Tibial nerve (tissue), 4 donors: ENCODE results near the gene TMEM132D. TPM values are rescaled to one million over a fixed set of nuclear protein-coding genes. Genes with fewer than 3 reads are reported as not detected.

Source experiments
- DNase-seq, 2 donors: peaks; one replicate each; pipeline ENCODE4 v3.0.0-alpha.2; 2019; ENCODE audit warnings: low spot score in 2 of 2
- H3K27ac ChIP-seq, 4 donors: fragments of 200-600 bp; sonication (generic) in 3 of 4; one replicate each; pipeline ENCODE4 v1.5.1; 2017 to 2019; ENCODE audit warnings: mild to moderate bottlenecking in 1 of 4
- H3K27me3 ChIP-seq, 2 donors: fragments of 200-600 bp; sonication (generic) in 1 of 2; one replicate each; pipeline versions ENCODE4 v1.5.1 to v1.6.0; 2017 to 2019
- H3K36me3 ChIP-seq, 3 donors: fragments of 200-600 bp; sonication (generic); one replicate each; pipeline ENCODE4 v1.5.1; 2018 to 2019
- H3K4me1 ChIP-seq, 4 donors: fragments of 200-600 bp; sonication (generic) in 3 of 4; one replicate each; pipeline ENCODE4 v1.5.1; 2017 to 2019
- H3K4me3 ChIP-seq, 4 donors: fragments of 200-600 bp; sonication (generic) in 3 of 4; one replicate each; pipeline ENCODE4 v1.5.1; 2017 to 2019; ENCODE audit warnings: mild to moderate bottlenecking in 1 of 4, moderate library complexity in 1 of 4
- H3K9me3 ChIP-seq, 4 donors: fragments of 200-600 bp; sonication (generic) in 3 of 4; one replicate each; pipeline ENCODE4 v1.5.1; 2017 to 2019
- EP300 ChIP-seq, 2 donors: sonication (generic); formaldehyde crosslinking; IDR thresholded peaks; one replicate each; pipeline ENCODE4 v1.6.1; 2017; ENCODE audit warnings: antibody characterized with exemption in 2 of 2, mild to moderate bottlenecking in 1 of 2
- POLR2A ChIP-seq, 2 donors: fragments of 450-650 bp; IDR thresholded peaks; one replicate each; pipeline ENCODE4 v1.6.1; 2017; ENCODE audit warnings: antibody characterized with exemption in 2 of 2, mild to moderate bottlenecking in 2 of 2, moderate library complexity in 2 of 2
- WGBS, 2 donors: methylation state at CpG; one replicate each; pipeline ENCODE4 v1.1.5; 2018; 5-methylcytosine and 5-hydroxymethylcytosine counted together
- total RNA-seq, 4 donors: library from RNA; depleted of rRNA; stranded (reverse); fragments of >200 nt; gene quantifications; one replicate each; pipeline ENCODE4 v1.1.0, GENCODE V29; 2016
- TF ChIP-seq, protein P1 (sequence below), 5 experiments: fragments of 200-600 bp in 3 of 5; fragments of 450-650 bp in 2 of 5; sonication (generic) in 3 of 5; IDR thresholded peaks; one replicate each; pipeline ENCODE4 v1.5.1; 2016 to 2019; ENCODE audit warnings: antibody characterized with exemption in 5 of 5, mild to moderate bottlenecking in 3 of 5, moderate library complexity in 2 of 5

The TMEM132D gene
- total RNA-seq, 4 donors from 2014 or later: under 0.01 to 0.21 TPM; not detected in 2

DNA sequence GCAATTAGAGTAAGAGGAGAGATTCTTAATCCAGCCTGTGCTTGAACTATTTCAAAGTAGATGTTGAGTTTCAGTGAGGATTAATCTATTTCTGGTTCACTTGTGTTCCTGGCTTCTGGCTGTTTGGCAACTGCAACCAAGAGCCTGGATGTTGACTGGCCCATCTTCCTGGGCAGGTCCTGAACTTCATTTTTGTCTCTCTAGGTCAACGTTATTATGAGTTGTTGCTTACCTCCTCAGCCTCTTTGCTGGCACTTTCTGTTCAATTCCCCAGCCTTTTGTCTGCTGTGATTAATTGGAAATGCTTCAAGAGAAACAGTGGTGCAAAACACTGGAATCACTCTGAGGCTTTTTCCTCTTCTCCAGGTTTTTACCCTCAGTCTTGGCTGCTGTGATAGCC, 56.8 kb downstream of the TMEM132D start:
- Histone ChIP-seq H3K36me3 (no peaks in the 10 kb centered on the region), H3K4me3 (no peak overlapping the region), H3K27ac (no peak overlapping the region), H3K9me3 (no peaks in the 10 kb centered on the region), H3K4me1 (no peaks in the 10 kb centered on the region), H3K27me3 (no peaks in the 10 kb centered on the region)
- DNase-seq: no peak
- WGBS, 2 donors: 33 to 40% methylated on average over 1 of the region's 1 CpG
- TF ChIP-seq, protein P1, sequence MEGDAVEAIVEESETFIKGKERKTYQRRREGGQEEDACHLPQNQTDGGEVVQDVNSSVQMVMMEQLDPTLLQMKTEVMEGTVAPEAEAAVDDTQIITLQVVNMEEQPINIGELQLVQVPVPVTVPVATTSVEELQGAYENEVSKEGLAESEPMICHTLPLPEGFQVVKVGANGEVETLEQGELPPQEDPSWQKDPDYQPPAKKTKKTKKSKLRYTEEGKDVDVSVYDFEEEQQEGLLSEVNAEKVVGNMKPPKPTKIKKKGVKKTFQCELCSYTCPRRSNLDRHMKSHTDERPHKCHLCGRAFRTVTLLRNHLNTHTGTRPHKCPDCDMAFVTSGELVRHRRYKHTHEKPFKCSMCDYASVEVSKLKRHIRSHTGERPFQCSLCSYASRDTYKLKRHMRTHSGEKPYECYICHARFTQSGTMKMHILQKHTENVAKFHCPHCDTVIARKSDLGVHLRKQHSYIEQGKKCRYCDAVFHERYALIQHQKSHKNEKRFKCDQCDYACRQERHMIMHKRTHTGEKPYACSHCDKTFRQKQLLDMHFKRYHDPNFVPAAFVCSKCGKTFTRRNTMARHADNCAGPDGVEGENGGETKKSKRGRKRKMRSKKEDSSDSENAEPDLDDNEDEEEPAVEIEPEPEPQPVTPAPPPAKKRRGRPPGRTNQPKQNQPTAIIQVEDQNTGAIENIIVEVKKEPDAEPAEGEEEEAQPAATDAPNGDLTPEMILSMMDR (IDR thresholded peaks at IDR 0.05): no peak
- no peak for TF ChIP-seq EP300 (IDR thresholded peaks at IDR 0.05)
- no peak for TF ChIP-seq POLR2A (IDR thresholded peaks at IDR 0.05)

DNA sequence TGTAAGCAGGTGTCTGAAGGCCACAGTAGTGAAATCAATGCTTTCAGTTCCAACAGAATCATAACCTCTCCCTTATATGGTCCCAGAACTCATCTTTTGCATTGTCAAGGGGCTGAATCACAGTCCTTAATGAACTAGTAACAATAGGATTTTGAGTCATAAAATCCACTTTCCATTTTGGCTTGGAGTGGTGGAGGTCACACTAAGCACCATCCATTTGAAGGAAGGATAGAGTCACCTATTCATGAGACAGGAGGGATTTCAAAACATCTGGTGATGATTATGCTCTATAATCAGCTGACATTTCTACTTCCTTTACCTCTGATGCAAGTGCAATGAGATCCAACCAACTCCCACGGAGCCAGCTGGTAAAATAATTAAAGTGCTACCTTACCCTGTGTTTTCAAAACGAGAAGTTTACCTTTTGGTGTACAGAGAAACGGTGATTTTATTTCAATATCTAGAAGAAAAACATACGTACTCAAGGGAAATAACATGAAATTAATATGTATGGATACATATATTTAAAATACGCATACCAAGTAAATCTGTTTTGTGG, 59.1 kb downstream of the TMEM132D start:
- Histone ChIP-seq H3K4me1 (no peaks in the 10 kb centered on the region), H3K36me3 (no peaks in the 10 kb centered on the region), H3K9me3 (no peaks in the 10 kb centered on the region), H3K4me3 (no peak overlapping the region), H3K27me3 (no peaks in the 10 kb centered on the region), H3K27ac (no peak overlapping the region)
- TF ChIP-seq EP300 (IDR thresholded peaks at IDR 0.05): no peak
- TF ChIP-seq, protein P1 (IDR thresholded peaks at IDR 0.05): no peak
- no peak for TF ChIP-seq POLR2A (IDR thresholded peaks at IDR 0.05)
- no peak for DNase-seq
- WGBS, 2 donors: 67 to 74% methylated on average over 5 of the region's 5 CpGs

DNA sequence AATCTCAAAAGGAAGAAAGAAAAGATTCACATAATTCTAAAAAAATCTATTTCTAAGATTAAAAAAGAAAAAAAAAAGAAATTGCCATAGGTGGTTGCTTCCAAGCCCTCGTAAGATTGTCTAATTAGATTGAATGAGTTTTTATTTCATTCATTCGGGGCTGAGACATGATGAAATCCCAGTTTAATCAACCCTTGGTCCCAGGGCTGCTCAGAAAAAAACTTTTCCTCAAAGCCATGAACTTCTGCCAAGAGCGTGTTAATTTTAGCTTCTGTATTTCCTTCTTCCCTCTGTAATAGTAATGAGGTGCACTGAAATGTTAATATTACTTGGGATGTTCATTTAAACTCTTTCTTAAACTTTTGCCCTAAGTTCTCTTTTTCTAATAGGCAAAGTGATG, 62.6 kb downstream of the TMEM132D start:
- Histone ChIP-seq H3K27me3 (no peaks in the 10 kb centered on the region), H3K9me3 (no peaks in the 10 kb centered on the region), H3K4me3 (no peak overlapping the region), H3K27ac (no peak overlapping the region), H3K36me3 (no peaks in the 10 kb centered on the region), H3K4me1 (no peaks in the 10 kb centered on the region)
- no peak for DNase-seq
- WGBS, 2 donors: 36 to 45% methylated on average over 3 of the region's 3 CpGs
- TF ChIP-seq EP300 (IDR thresholded peaks at IDR 0.05) (no peak), POLR2A (IDR thresholded peaks at IDR 0.05) (no peak)
- TF ChIP-seq, protein P1 (IDR thresholded peaks at IDR 0.05): no peak

DNA sequence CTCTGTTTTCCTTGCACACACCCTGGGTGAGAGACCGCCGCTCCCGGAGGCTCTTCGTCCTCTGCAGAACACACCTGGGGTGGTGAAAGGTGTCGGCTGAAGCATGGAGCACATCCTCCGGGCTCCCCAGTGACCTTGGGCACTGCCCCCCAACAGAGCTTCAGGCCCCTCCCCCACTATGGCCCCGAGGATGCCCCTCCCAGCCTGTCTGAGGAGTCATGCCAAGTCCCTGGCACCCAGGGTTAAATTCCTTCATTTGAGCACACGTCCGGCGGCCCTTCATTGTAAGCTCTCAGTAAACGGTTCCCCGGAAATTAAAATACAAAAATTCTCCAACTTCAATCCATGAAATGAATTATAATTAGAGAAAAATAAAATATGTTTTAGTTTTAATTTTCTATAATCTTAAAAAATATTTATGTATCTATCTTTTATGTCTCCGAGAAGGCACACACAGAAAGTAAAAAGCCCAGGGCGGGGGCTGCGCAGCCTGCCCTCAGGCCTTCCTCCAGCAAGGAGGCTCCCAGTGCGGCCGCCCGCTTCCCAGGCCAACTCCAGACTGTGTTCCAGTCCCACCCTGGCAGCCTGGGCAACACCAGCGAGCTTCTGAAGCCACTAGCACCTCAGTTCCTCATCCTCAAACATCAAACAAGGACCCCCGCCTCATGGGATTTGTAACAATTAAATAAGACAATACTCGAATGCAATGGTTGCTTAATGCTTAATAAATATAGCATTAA, 63.5 kb downstream of the TMEM132D start:
- no peak for DNase-seq
- Histone ChIP-seq H3K27me3 (no peaks in the 10 kb centered on the region), H3K36me3 (no peaks in the 10 kb centered on the region), H3K9me3 (no peaks in the 10 kb centered on the region), H3K27ac (no peak overlapping the region), H3K4me1 (no peaks in the 10 kb centered on the region), H3K4me3 (no peak overlapping the region)
- TF ChIP-seq, protein P1 (IDR thresholded peaks at IDR 0.05): no peak
- TF ChIP-seq POLR2A (IDR thresholded peaks at IDR 0.05) (no peak), EP300 (IDR thresholded peaks at IDR 0.05) (no peak)
- WGBS, 2 donors: 71 to 77% methylated on average over 21 of the region's 21 CpGs

DNA sequence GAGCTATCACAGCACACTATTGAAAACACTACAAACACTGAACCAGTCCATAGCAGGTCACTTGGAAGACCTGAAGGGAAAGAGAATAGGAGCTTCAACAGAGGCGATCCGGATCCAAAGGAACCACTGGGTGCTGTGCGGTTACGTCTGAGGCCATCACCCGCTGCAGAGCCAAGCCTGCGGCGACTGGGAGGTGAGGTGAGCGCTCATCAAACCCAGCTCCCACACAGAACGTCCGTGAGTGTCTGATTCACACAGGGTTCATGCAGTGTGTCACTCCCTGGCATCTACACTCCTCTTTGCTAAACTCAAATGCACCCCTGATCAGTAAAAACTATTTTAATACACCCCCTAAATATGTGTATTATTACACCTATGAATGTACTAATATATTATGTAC, 64.1 kb downstream of the TMEM132D start:
- TF ChIP-seq POLR2A (IDR thresholded peaks at IDR 0.05): no peak
- 82 to 90% methylated on average over 10 of the region's 10 CpGs for WGBS, 2 donors
- no peaks in the 10 kb centered on the region for H3K27me3 ChIP-seq

More for the DNA sequence above, 64.1 kb downstream of the TMEM132D start:
- no peak for DNase-seq
- no peak overlapping the region for H3K27ac ChIP-seq
- no peak overlapping the region for H3K4me3 ChIP-seq
- H3K9me3 ChIP-seq: no peaks in the 10 kb centered on the region
- no peaks in the 10 kb centered on the region for H3K36me3 ChIP-seq
- no peaks in the 10 kb centered on the region for H3K4me1 ChIP-seq
